GM19467 (cell line): Measurements from ENCODE around the gene FGF19.

Experiments used
- ATAC-seq: cut with Tn5 transposase; IDR thresholded peaks from one replicate; pipeline ENCODE4 v1.9.1; 2021; ENCODE audit warnings: mild to moderate bottlenecking, moderate library complexity; ENCODE audit not compliant: unreplicated experiment

FGF19 gene

DNA sequence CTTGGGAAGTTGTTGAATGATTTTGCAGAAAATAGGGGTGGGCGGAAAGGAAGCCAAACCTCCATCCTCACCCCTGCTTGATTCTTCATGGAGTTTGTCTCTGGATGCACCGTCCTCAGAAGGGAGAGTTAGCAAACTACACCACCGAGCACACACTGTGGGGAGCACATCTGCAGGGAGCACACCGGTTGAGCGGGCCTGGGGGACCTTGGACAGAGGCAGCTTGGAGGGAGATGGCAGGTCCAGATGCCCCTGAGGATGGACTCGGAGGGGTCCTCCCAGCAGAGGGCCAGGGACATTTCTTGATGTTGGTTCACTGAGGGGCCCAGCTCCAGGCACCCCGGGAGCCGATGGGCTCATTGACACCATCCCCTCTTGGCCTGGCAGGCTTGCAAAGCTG lies 15.1 kb upstream of the FGF19 start:
- ATAC-seq, result no peak

DNA sequence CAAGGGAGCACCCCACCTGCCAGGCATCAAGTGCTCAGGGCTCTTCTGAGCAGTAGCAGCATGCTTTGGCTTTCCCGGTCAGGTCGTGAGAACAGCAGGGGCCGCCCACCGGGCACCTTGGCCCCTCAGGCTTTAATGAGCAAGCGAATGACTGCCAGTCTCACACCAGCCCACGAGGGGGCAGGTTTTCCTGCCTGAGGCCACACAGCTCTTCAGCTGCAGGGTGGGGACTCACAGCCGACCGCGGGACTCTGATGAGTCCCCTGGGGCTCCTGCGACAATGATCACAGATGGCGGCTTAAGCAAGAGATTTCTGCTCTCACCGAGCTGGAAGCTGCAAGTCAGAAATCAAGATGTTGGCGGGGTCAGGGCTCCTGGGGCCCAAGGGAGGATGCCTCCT lies 14.3 kb upstream of the FGF19 start:
- no peak for ATAC-seq

DNA sequence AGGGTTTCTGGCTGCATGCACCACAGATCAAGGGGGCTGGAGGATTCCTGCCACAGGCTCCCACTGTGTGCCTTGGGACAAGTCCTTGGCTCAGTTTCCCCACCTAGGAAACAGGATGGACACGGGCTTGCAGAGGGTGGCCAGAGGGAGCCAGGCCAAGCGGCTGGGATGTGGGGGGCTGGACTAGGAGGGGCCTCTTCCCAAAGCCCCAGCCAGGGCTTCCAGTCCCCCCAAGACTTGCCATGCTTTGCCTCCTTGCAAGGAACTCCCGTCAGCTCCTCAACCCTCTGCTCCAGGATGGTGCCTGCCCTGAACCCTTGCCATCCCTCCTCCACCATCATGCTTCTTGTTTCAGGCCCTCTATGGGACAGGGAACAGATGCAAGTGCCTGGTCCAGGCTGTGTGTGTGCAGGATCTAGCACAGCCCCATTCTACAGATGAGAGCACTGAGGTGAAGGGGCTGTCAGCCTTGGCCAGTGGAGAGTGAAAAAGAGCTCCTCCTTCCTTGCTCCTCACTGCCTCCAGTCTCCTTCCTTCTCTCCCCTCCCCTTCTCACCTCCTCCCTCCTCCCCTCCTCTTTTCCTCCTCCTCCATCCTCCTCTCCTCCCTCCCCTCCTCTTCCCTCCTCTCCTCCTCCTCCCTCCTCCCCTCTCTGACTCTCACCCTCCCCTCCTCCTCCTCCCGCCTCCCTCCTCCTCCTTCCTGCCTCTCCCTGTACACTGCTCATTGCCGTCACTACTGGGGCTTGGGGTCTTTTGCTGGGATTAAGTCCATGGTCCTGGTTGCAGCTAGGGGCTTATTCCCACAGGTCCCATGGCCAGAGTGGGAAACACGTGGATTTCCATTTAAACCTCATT lies 13.3 kb upstream of the FGF19 start:
- ATAC-seq, result no peak

DNA sequence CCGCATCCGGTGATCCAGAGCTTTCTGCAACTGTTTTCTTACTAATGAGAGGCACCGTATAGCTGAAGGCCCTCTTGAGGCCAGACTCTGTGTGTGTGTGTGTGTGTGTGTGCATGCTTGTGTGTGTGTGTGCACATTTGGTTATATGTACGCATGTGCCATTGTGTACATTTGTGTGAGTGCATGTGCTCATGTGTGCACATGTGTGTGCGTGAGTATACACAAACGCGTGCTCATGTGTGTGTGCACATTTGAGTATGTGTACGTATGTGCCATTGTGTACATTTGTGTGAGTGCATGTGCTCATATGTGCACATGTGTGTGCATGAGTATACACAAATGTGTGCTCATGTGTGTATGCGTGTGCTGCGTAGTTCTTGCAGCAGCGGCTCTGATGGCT lies 12.3 kb upstream of the FGF19 start:
- ATAC-seq, result no peak

DNA sequence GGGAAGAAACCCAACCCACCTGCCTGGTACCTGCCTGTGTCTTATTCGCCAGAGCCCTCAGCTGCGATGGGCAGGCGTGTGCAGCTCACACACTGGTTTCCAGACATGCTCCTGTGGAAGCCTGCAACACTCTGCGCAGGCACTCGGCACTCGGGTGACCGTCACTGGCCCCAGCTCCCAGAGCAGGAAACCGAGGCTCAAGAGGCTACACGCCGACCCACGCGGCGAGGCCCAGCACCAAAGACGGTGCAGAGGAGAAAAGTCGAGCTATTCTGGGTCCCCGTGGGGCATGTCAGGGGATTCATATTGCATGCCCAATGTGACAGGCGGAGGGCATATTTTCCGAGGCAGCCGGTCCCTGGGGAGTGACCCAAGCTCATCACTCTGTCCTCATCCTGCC lies 11.6 kb upstream of the FGF19 start:
- ATAC-seq, result no peak

DNA sequence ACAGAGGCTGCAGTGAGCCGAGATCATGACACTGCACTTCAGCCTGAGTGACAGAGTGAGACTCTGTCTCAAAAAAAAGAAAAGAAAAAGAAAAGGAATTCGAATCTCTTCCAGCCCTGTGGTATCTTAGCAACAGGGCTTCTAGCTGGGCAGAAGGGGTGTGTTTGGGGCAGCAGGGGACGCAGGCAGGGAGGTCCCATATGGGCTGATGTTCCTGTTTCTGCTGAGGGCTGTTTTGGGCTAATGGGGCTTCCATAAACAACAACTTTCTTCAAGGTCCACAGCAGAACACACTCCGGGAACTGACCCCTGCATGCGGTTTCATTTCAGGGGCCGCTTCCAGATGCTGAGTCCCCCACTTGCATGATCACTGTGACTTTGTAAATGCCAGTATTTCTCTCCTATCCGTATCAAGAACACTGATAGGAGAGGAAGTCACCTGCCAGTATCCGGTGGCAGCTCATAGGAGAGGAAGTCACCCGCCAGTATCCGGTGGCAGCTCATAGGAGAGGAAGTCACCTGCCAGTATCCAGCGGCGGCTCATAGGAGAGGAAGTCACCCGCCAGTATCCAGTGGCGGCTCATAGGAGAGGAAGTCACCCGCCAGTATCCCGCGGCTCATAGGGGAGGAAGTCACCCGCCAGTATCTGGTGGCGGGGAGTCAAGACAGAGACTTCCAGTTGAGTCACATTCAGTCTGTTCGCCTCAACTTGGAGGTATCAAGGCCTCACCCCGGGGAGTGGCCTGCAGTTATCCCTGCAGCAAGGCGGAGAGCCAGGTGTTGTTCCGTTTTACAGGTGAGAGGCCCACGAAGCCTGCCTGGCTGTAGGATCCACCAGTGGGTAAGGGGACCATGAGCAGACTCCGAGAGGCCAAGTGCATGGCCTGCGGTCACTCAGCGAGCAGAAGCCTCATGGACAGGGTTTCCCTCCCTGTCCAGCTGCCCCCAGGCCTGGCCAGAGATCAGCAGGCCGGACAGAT lies 8.3 kb upstream of the FGF19 start:
- no peak for ATAC-seq

DNA sequence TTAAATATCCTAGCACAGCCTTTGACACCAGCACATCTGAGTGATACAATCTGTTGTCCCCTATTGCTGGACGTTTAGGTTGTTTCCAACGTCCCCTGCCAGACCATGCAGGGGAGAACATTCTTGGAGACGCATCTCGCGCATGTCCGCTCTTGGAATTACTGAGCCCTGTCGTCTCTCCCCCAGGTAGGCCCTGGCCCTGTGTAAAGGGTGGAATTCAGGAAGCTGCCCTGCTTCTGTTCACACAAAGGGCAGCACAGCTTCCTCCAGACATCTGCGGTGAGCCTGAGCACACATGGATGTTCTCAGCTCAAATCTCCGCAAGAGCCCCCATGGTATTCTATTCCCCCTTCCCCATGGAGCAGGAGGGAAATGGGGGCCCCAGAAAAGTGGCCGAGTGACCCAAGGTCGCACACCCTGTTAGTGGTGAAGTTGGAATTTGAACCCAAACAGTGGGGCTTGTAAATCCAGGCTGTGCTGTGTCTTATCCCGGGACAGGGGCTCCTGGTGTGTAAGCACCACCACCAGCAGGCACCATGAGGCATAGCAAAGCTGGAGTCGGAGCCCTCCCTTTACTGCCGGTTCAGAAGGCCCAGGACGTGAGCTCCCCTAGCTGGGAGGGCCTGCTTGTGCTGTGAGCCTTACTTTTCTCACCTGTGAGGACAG lies 5.0 kb upstream of the FGF19 start:
- ATAC-seq, result no peak

DNA sequence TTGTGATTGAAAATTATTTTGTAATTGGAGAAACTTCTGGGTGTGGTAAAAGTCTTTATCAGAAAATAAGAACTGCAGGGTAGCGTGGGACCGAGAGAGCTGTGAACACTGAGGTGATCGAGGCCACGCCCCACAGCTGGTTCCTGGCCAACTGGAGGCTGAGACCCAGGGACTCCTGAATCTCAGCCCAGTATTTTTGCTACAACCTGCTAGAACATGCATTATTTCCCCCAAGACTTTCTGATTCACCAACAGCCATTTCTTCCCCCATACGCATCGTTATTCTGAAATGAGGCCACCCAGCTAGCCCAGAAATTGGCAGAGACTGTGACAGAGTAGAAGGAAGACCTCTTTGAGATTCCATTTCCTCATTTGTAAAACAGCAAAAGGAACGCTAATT lies 3.4 kb upstream of the FGF19 start:
- no peak for ATAC-seq

DNA sequence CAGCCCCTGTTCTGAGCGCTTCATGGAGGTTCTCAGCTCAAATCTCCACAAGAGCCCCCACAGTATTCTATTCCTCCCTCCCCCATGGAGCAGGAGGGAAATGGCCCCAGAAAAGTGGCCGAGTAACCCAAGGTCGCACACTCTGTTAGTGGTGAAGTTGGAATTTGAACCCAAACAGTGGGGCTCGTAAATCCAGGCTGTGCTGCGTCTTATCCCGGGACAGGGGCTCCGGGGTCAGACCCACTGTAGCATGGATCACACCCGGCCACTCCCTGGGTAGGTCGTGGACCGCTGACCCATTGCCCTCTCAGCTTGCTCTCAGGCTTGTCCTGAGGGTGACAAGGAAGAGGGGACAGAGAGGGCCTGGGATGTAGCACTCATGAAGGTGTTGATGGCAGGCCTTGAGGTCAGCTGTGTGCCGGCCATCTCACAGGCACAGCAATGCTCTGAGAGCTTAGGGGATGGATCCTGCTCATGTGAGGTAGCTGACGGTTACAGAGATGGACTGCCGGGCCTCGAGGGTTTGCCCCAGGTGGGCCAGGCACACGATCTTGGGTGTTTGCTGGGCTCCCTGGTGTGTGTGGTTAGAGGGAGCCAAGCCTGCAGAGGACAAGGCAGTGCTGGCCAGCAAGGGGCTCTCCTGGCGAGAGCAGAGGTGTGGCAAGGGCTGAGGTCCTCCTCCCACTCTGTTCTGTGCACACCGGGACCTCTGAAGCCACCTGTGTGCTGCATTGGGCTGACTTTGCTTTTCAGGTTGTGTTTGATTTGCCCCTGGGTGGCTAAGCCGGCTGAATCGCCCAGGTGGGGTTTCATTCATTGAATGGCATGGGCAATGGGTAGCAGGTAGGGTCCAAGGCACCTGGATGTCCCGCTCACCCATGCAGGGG lies 2.3 kb upstream of the FGF19 start:
- no peak for ATAC-seq

DNA sequence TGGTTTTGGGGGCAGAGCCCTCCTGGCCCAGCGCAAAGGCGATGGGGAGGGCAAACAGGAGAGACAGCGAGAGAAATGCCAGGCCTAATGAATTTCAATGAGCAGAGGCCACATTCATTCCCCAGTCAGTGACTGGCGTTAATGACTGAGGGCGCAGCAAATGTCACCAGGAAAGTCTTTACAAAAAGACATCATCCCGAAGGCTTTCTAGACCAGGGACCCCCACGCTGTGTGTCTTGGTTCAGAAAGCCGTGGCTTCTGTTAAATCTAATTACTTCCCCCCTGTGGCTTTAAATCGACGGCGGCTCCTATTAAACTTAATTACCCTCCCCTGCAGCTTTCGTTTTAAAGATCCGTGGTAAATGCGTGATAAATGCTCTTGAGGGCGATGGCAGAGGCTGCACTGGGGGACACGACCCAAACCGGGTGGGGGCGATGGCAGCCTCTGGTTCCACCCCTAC lies 1.6 kb upstream of the FGF19 start:
- no peak for ATAC-seq

DNA sequence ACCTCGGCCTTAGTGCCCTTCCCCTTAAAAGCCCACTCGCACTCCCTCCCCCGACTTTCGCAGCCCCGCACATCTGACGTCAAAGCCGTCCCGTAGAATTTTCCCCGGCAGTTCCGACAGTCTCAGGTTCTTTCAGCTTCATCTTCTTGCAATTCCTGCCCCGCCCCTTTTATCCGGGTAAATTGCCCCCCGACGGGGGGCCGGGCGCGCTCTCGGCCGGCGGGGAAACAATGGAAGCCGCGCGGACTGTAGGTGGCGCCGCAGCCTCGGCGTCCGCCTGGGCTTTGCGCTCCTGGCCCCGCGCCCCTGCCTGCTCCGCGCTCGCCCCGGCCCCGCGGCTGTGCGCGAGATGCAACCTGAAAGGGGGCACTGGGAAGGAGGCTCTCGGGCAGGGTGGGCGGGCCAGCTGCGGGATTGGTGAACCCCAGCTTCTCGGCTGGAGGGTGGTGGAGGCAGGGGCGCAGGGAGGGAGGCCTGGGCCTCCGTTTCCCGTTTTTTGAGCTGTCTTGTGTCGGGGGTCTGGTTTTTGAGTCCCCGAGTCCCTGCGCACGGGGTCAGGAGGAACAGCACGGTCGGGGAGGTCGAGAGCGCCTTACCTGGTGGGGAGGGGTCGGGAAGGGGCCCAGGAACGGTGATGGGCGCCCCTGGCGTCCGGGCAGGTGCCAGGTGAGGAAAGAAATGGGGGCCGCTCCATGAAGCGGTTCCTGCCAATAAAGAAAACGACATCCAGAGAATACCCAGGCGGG lies 859 bp upstream of the FGF19 start:
- no peak for ATAC-seq

DNA sequence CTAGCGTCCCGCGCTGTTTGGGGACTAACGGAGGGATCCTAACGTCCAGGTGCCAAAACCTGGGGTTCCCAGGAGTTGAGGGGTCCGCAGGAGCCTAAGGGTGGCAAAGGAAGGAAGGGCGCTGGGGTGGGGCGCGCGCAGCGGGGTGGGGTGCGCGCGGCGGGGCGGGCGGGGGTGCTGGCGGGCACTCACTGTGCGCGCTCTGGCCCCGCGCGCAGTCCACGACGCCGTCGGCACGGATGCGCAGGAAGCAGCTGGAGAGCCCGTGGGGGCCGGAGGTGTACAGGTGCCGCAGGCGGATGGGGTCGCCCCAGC lies 412 bp downstream of the FGF19 start:
- no peak for ATAC-seq

DNA sequence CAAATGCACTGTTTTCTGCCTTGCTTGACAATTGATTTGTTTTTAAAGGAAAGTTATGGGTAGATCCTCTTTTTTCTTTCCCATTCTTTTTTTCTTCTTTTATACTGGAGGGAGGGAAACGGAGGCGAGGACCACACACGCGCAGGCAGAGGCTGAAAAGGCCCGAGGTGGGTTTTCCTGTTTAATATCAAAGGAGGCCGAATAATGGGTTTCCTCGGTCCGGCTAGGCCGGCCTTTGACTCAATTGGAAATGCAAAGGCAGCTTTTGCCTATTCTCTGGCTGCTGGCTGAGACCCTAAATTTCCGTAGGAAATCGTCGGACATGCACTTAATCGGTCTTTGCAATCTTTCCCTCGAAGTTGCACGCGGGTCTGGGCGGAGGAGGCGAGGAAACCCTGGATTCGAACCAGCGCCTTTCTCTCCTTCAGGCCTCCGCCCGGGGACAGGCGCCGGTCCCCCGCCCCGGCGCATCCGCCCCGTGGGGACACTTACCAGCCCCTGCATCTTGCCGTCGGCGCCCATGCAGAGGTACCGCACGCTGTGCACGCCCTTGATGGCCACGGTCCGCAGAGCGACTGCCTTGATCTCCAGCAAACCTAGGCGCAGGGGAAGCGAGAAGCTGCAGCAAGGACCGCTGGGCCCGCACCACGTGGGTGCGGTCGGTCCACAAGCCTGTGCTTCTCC lies 911 bp downstream of the FGF19 start:
- ATAC-seq, result no peak

DNA sequence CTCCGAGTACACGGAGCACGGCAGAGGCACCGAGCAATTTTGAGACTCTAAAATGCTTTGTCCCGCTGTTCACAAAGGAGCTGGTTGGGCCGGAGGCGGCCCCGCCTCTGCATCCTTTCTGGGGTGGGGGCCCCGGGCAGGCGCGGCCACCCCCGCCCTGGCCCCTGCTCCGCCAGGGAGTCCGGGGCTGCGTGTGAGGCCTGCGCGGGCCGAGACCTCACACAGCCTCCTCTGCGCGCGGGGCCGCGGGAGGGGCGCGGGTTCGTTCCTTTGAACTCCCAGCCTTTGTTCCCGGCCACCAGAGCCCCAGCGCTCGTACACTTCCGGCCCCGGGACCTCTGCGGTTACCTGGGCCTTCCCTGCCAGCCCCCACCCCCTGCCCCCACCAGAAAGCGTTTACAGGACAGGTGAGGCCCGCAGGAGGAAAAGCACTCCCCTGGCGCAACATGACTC lies 1.6 kb downstream of the FGF19 start:
- ATAC-seq, result no peak

DNA sequence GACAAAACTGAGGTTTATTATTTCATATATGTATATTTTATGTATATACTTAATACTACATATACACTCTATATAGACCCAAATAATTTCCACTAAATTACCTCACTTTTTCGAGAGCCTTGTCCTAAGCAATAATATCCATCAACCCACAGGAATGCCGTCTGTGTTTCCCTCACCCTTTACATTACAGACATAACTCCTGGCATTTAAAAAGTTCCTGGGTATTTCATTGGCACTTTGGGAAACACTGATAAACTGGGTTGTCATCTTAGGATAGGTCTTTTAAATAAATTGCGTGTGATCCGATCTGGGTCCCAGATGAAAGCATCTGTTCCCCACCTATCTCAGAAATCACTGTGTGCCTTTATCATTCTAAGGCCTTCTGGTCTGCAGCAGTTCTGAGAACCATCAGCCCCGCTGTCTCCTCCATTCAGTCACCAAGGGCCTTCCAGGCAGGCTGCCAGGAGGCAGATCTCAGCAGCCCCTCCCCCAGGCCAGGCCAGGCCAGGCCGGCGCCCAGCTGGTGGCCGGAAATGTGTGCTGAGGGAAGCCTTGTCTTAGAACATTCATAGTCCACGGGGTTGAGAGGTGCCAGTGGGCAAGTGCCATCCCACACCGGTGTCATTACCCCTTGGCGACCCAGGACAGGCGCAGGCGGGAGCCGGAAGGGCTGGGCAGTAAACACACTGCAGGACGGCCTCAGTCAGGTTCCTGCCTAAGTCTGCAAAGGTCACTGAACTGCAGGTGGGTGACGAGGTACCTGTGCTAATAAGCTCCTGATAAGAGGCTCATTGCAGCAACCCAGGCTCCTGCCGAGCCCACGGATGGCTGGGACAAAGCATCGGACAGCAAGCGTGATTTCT lies 3.3 kb downstream of the FGF19 start:
- no peak for ATAC-seq

DNA sequence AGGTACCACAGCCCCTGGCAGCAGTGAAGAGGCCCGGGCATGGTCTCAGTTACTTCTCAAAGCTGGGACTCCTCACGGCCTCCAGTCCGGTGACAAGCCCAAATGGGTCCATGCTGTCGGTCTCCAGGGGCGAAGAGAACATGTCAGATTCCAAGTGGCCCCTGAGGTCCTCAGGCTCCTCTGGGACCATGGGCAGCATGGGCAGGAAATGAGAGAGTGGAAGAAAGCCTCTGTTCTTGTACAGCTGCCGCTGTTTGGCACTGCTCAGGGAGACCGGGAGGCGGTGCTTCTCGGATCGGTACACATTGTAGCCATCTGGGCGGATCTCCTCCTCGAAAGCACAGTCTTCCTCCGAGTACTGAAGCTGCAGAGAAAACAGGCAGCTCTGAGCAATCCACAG lies 4.6 kb downstream of the FGF19 start:
- ATAC-seq, result no peak

DNA sequence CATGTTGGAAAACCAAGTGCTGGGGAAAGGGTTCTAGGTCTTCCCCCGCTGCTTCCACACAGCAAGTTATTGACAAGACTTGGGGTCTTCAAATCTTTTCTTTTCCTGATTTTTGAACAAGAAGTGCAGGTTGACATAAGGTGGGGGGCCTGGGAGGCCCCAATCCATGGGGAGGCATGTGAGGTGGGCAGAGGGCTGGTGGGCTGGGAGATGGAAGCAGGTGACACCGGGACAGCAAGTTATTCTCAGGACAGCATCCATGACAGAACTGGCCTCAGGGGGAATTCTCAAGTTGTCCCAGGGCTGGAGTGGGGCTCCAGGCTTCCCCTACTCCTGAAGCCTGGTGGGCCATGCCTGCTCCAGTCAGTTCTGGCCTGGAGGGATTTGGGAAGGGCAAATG lies 5.5 kb downstream of the FGF19 start:
- ATAC-seq, result no peak

DNA sequence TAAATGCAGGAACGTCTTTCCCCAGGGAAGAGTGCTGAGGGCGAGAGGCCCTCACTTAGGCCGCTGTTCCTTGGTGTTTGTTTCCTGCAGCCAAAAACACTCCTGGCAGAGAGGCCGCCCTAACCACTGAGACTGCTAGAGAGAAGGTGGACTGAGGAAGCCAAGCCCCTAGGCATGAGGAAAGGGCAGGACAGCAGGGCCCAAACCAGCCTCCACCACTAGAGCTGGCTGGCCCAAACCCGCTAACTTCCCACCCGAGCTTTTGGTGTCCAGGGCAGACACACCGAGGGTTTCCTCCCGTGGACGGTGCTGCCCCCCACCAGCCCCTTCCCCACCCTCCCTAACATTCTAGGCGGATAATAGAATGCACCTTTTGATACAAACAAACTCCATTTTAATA lies 6.0 kb downstream of the FGF19 start:
- no peak for ATAC-seq
